Neutrophil (primary cell): ENCODE measurements around the gene RFFL.
A peak's percentile ranks its signal among the peaks of the same experiment; 100 is the strongest.

ENCODE experiments used
- H3K27ac ChIP-seq: fragments of 200-600 bp; sonication (generic); 2 replicates; pipeline ENCODE4 v1.5.1; 2016; ENCODE audit warnings: mild to moderate bottlenecking, moderate library complexity
- H3K27me3 ChIP-seq: fragments of 200-600 bp; sonication (generic); 2 replicates; pipeline ENCODE4 v1.6.0; 2016; ENCODE audit warnings: mild to moderate bottlenecking
- H3K36me3 ChIP-seq: fragments of 200-600 bp; sonication (generic); 2 replicates; pipeline ENCODE4 v1.5.1; 2017
- H3K4me1 ChIP-seq, 2 experiments: fragments of 200-600 bp in 1 of 2; sonication (generic) in 1 of 2; 1 replicate in 1 of 2; 2 replicates in 1 of 2; pipeline versions ENCODE4 v1.5.1 to v1.6.1; 2013 to 2016; ENCODE audit warnings: low read depth in 1 of 2, low read length in 1 of 2, mild to moderate bottlenecking in 1 of 2, moderate library complexity in 1 of 2; ENCODE audit not compliant: control insufficient read depth in 1 of 2, insufficient read depth in 1 of 2
- H3K4me3 ChIP-seq, 2 experiments: fragments of 200-600 bp in 1 of 2; sonication (generic) in 1 of 2; 1 replicate in 1 of 2; 2 replicates in 1 of 2; pipeline ENCODE4 v1.5.1; 2013 to 2016; ENCODE audit warnings: low read depth in 1 of 2, low read length in 1 of 2, mild to moderate bottlenecking in 1 of 2, moderate library complexity in 1 of 2
- H3K9me3 ChIP-seq: fragments of 200-600 bp; sonication (generic); 2 replicates; pipeline ENCODE4 v1.5.1; 2016
- TF ChIP-seq, protein P1 (sequence below): fragments of 200-600 bp; sonication (generic); IDR thresholded peaks from 2 replicates; pipeline ENCODE4 v1.5.1; 2016; ENCODE audit warnings: antibody characterized with exemption

Gene RFFL

DNA sequence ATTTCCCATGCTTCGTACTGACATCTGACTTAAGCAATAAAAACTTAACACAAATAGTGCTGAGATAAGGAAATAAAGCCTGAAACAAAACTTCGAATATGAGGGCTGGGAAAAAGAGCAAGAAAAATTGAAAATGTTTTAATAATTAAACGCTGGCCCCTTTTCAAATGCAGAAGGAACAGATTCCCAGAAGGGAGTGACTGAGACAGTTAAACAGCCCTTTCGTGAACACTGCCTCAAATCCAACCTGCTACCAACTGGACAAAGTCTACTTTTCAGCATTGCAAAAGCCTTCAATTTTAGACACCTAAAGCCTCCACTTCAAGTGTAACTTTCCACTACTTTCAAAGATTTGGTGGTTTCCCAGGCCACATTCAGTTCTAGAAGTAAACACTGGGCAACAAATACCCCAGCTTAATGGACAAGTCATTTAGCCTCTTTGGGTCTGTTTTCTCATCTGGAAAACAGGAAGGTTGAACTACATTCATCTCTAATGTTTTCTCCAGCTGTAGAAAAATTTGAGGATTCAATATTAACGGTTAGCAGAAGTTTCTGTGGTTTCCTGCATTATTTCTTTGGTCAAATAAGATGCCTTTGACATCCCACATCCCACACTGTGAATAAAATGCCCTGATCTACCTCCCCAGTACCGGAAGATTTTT is 11.8 kb downstream of the RFFL start:
- Histone ChIP-seq H3K9me3 (no peaks in the 10 kb centered on the region), H3K27ac (peak overlapping the region; percentile 97), H3K36me3 (peaks cover 4% of the 10 kb centered on the region), H3K4me3 (peak overlapping the region; percentile 59 to 65), H3K4me1 (peaks cover 60 to 72% of the 10 kb centered on the region in 2 experiments), H3K27me3 (no peaks in the 10 kb centered on the region)
- TF ChIP-seq, protein P1, sequence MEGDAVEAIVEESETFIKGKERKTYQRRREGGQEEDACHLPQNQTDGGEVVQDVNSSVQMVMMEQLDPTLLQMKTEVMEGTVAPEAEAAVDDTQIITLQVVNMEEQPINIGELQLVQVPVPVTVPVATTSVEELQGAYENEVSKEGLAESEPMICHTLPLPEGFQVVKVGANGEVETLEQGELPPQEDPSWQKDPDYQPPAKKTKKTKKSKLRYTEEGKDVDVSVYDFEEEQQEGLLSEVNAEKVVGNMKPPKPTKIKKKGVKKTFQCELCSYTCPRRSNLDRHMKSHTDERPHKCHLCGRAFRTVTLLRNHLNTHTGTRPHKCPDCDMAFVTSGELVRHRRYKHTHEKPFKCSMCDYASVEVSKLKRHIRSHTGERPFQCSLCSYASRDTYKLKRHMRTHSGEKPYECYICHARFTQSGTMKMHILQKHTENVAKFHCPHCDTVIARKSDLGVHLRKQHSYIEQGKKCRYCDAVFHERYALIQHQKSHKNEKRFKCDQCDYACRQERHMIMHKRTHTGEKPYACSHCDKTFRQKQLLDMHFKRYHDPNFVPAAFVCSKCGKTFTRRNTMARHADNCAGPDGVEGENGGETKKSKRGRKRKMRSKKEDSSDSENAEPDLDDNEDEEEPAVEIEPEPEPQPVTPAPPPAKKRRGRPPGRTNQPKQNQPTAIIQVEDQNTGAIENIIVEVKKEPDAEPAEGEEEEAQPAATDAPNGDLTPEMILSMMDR: no peak

- Histone ChIP-seq H3K36me3 (peaks cover 4% of the 10 kb centered on the region), H3K4me3 (peak overlapping the region; percentile 59 to 65), H3K27ac (peak overlapping the region; percentile 97), H3K4me1 (peaks cover 62 to 74% of the 10 kb centered on the region in 2 experiments), H3K27me3 (no peaks in the 10 kb centered on the region), H3K9me3 (no peaks in the 10 kb centered on the region)
- TF ChIP-seq, protein P1: no peak
Observed at GRCh38 chr17:35051183-35051578, 12.3 kb downstream of the RFFL start.

DNA sequence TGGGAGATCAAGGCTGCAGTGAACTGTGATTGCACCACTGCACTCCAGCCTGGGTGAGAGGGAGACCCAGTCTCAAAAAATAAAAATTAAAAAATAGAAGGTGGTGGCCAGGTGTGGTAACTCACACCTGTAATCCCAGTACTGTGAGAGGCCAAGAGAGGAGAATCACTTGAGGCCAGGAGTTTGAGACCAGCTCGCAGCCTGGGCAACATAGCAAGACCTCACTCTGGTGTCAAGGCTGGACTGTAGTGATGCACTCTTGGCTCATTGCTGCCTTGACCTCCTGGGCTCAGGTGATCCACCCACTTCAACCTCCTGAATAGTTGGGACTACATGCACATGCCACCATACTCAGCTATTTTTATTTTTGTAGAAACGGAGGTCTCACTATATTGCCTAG is 13.3 kb downstream of the RFFL start:
- Histone ChIP-seq H3K4me1 (peaks cover 70 to 81% of the 10 kb centered on the region in 2 experiments), H3K36me3 (peaks cover 3% of the 10 kb centered on the region), H3K4me3 (peak overlapping the region in 1 of 2 experiments; percentile 65), H3K27me3 (no peaks in the 10 kb centered on the region), H3K27ac (peak overlapping the region; percentile 97), H3K9me3 (no peaks in the 10 kb centered on the region)
- TF ChIP-seq, protein P1: no peak

GRCh38 chr17:35048685-35049379 is 14.7 kb downstream of the RFFL start:
- Histone ChIP-seq H3K27me3 (no peaks in the 10 kb centered on the region), H3K27ac (peak overlapping the region; percentile 97), H3K4me3 (no peak overlapping the region), H3K36me3 (peaks cover 5% of the 10 kb centered on the region), H3K9me3 (no peaks in the 10 kb centered on the region), H3K4me1 (peaks cover 69 to 74% of the 10 kb centered on the region in 2 experiments)
- TF ChIP-seq, protein P1: no peak

- Histone ChIP-seq H3K4me1 (peaks cover 49 to 54% of the 10 kb centered on the region in 2 experiments), H3K4me3 (no peak overlapping the region), H3K9me3 (no peaks in the 10 kb centered on the region), H3K27me3 (no peaks in the 10 kb centered on the region), H3K27ac (peak overlapping the region; percentile 61), H3K36me3 (peaks cover 5% of the 10 kb centered on the region)
- TF ChIP-seq, protein P1: no peak
Observed at GRCh38 chr17:35046740-35047283, 16.7 kb downstream of the RFFL start.
